Vagina (tissue), 2 donors: ENCODE measurements around the gene ATF7IP2. TPM values are rescaled to one million over a fixed set of nuclear protein-coding genes. Genes with fewer than 3 reads are reported as not detected.

Experiments used
- DNase-seq, 2 donors: peaks; one replicate each; pipeline ENCODE4 v3.0.0-alpha.2; 2017; ENCODE audit errors: extremely low spot score in 2 of 2
- H3K27ac ChIP-seq: fragments of 200-600 bp; sonication (generic); one replicate; pipeline ENCODE4 v1.5.1; 2019
- H3K27me3 ChIP-seq: fragments of 200-600 bp; sonication (generic); one replicate; pipeline ENCODE4 v1.5.1; 2019
- H3K36me3 ChIP-seq, 2 donors: fragments of 200-600 bp; sonication (generic); one replicate each; pipeline ENCODE4 v1.5.1; 2017 to 2019
- H3K4me1 ChIP-seq: fragments of 200-600 bp; sonication (generic); one replicate; pipeline ENCODE4 v1.5.1; 2019
- H3K4me3 ChIP-seq, 2 donors: fragments of 200-600 bp; sonication (generic); 1 replicate in 1 of 2; 2 replicates in 1 of 2; pipeline ENCODE4 v1.5.1; 2016 to 2019
- H3K9me3 ChIP-seq: fragments of 200-600 bp; sonication (generic); one replicate; pipeline ENCODE4 v1.5.1; 2019
- CTCF ChIP-seq, 3 experiments: fragments of 450-650 bp in 2 of 3; fragments of 200-600 bp in 1 of 3; sonication (generic) in 1 of 3; IDR thresholded peaks; one replicate each; pipeline ENCODE4 v1.5.1; 2017 to 2019; ENCODE audit warnings: antibody characterized with exemption in 3 of 3, mild to moderate bottlenecking in 2 of 3, moderate library complexity in 2 of 3
- POLR2A ChIP-seq, 2 donors: fragments of 450-650 bp; IDR thresholded peaks; one replicate each; pipeline ENCODE4 v1.6.1; 2017; ENCODE audit warnings: antibody characterized with exemption in 2 of 2, mild to moderate bottlenecking in 2 of 2, moderate library complexity in 2 of 2
- POLR2AphosphoS5 ChIP-seq, 2 donors: sonication (generic); formaldehyde crosslinking; IDR thresholded peaks; one replicate each; pipeline ENCODE4 v1.9.0; 2017; ENCODE audit warnings: antibody characterized with exemption in 2 of 2, mild to moderate bottlenecking in 2 of 2, low read depth in 1 of 2; ENCODE audit not compliant: insufficient read depth in 1 of 2
- intact Hi-C: fragments of 100-400 bp; cut with DNase I; formaldehyde crosslinking; loops from one replicate; pipeline ENCODE4 v1.15.1; 2023
- total RNA-seq: library from RNA; depleted of rRNA; stranded (reverse); fragments of >200 nt; gene quantifications from one replicate; pipeline ENCODE4 v1.2.3, GENCODE V29; 2016

ATF7IP2 gene
- total RNA-seq, 1 donor from 2014 or later = 5.4 TPM

DNA sequence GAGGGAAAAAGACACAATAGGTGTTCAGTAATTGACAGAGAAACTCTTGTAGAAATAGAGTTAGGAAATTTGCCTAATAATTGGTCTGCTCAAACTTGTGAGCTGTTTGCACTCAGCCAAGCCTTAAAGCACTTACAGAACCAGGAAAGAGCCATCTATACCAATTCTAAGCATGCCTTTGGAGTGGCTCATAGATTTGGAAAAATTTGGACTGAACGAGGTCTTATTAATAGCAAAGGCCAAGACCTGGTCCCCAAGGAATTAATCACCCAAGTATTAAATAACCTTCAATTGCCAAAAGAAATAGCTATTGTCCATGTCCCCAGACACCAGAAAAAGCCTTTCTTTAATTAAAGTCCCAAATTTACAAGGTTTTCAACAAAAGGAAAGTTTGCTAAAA lies 104.3 kb downstream of the ATF7IP2 start:
- DNase-seq = no peak
- TF ChIP-seq CTCF (IDR thresholded peaks at IDR 0.05) = no peak
- no peak for TF ChIP-seq POLR2A (IDR thresholded peaks at IDR 0.05)
- no peak for TF ChIP-seq POLR2AphosphoS5 (IDR thresholded peaks at IDR 0.05; ENCODE audit: insufficient read depth in 1 of 2, low read depth in 1 of 2)
- Histone ChIP-seq H3K36me3 (no peaks in the 10 kb centered on the region), H3K4me1 (no peaks in the 10 kb centered on the region), H3K9me3 (no peaks in the 10 kb centered on the region), H3K27ac (no peak overlapping the region), H3K4me3 (no peak overlapping the region), H3K27me3 (no peaks in the 10 kb centered on the region)
- intact Hi-C loops = no loop called here

- no peak for TF ChIP-seq POLR2AphosphoS5 (IDR thresholded peaks at IDR 0.05; ENCODE audit: insufficient read depth in 1 of 2, low read depth in 1 of 2)
- no peaks in the 10 kb centered on the region for H3K4me1 ChIP-seq
- no peaks in the 10 kb centered on the region for H3K27me3 ChIP-seq
- intact Hi-C loops = no loop called here
- H3K36me3 ChIP-seq = no peaks in the 10 kb centered on the region
- no peak overlapping the region for H3K4me3 ChIP-seq
- H3K27ac ChIP-seq = no peak overlapping the region
- DNase-seq = no peak
- H3K9me3 ChIP-seq = no peaks in the 10 kb centered on the region
Observed at GRCh38 chr16:10493276-10493675, 107.4 kb downstream of the ATF7IP2 start.

DNA sequence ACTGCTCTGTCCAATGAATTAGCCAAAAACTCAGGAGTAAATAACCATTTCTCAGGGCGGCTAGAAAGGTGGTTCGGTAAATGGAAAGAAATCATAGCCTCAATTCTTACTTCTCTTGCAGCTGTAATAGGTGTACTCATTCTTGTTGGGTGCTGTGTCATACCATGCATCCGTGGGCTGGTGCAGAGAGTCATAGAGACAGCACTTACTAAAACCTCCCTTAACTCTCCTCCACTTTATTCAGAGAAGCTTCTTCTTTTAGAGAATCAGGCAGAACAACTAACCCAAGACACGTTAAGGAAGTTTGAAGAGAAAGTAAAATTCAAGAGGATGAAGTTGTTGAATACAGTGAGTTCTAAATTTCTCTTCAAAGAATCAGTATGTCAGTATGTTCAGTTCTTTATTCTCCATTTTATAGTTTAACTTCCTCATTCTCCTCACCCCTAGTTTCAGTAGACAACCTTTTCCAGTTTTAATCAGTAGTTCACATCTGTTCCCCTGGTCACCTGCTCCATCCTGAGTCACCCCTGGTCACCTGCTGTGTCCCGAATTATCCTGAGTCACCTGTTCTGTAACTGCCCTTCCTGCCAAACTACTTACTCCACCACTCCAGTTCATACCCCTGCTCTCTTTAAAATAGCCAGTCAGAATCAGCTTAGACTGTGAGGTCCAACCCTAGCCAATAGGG lies 108.6 kb downstream of the ATF7IP2 start:
- no peak for DNase-seq
- no peaks in the 10 kb centered on the region for H3K27me3 ChIP-seq
- H3K27ac ChIP-seq = no peak overlapping the region
- TF ChIP-seq POLR2A (IDR thresholded peaks at IDR 0.05) = no peak
- no peak for TF ChIP-seq POLR2AphosphoS5 (IDR thresholded peaks at IDR 0.05; ENCODE audit: insufficient read depth in 1 of 2, low read depth in 1 of 2)
- no peak for TF ChIP-seq CTCF (IDR thresholded peaks at IDR 0.05)
- no peaks in the 10 kb centered on the region for H3K36me3 ChIP-seq
- no peak overlapping the region for H3K4me3 ChIP-seq
- intact Hi-C loops = no loop called here
- H3K9me3 ChIP-seq = no peaks in the 10 kb centered on the region
- no peaks in the 10 kb centered on the region for H3K4me1 ChIP-seq

- Histone ChIP-seq H3K36me3 (no peaks in the 10 kb centered on the region), H3K27me3 (no peaks in the 10 kb centered on the region), H3K4me1 (no peaks in the 10 kb centered on the region), H3K4me3 (no peak overlapping the region), H3K9me3 (no peaks in the 10 kb centered on the region), H3K27ac (no peak overlapping the region)
- no peak for DNase-seq
- intact Hi-C loops = no loop called here
- no peak for TF ChIP-seq CTCF (IDR thresholded peaks at IDR 0.05)
- no peak for TF ChIP-seq POLR2A (IDR thresholded peaks at IDR 0.05)
- TF ChIP-seq POLR2AphosphoS5 (IDR thresholded peaks at IDR 0.05; ENCODE audit: insufficient read depth in 1 of 2, low read depth in 1 of 2) = no peak
Observed at GRCh38 chr16:10495031-10495345, 109.1 kb downstream of the ATF7IP2 start.

DNA sequence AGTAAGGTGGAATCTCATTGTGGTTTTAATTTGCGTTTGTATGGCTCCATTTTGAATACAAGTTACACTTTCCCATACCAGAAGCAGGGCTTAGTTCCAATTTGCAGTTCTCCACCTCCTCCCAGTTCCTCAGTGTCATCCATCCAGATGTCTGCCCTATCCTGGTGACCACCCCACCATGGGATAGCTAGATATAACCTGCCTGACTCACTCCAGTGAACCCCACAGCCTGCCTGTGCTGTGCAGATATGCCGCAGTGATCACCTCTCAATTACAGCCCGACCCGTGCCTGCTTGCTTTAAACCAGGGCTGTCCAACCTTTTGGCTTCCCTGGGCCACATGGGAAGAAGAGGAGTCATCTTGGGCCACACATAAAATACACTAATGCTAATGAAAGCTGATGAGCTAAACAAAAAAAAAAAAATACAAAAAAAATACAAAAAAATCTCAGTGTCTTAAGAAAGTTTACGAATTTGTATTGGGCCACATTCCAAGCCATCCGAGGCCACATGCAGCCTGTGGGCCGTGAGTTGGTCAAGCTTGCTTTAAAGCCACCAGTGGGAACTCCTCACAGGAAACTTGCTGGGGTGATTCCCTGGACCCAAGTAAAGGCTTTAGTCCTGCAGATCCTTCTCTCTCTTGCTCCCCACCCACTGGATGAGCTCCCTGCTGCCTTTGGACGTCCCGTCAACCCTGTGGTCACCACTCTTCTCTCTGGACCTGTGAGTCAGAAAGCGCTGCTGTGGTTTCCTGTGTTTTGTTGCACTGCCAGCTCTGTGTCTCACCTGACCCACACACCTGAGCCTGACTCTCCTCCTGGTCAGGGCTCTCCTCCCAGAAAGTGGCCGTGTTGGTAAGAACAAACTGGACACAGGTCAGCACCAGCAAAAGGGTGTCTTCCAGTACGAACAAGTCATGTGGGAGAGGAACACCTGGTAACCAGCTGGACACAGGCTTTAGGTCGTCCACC lies 111.6 kb downstream of the ATF7IP2 start:
- intact Hi-C loops = no loop called here
- no peak for DNase-seq
- Histone ChIP-seq H3K4me1 (no peaks in the 10 kb centered on the region), H3K9me3 (no peaks in the 10 kb centered on the region), H3K4me3 (no peak overlapping the region), H3K36me3 (no peaks in the 10 kb centered on the region), H3K27me3 (no peaks in the 10 kb centered on the region), H3K27ac (no peak overlapping the region)
- TF ChIP-seq CTCF (IDR thresholded peaks at IDR 0.05) (no peak), POLR2AphosphoS5 (IDR thresholded peaks at IDR 0.05; ENCODE audit: insufficient read depth in 1 of 2, low read depth in 1 of 2) (no peak), POLR2A (IDR thresholded peaks at IDR 0.05) (no peak)
